Kidney (tissue), 14 donors: ENCODE data around the gene SEMA3F. TPM values are rescaled to one million over a fixed set of nuclear protein-coding genes. Genes with fewer than 3 reads are reported as not detected.

ENCODE experiments used
- DNase-seq, 5 donors: peaks; one replicate each; pipeline ENCODE4 v3.0.0-alpha.2; 2013 to 2020
- FAIRE-seq: peaks from 2 replicates; lab custom pipeline; 2012; peaks lifted over from hg19 to GRCh38; lab: Jason Lieb, UNC
- H3K27ac ChIP-seq, 2 donors: one replicate each; pipeline ENCODE4 v1.7.0; 2013; ENCODE audit warnings: low read depth in 2 of 2, low read length in 2 of 2, inconsistent platforms in 1 of 2
- H3K27me3 ChIP-seq: one replicate; pipeline ENCODE4 v1.7.1; 2013; ENCODE audit warnings: low read length, inconsistent platforms; ENCODE audit not compliant: control insufficient read depth, insufficient read depth
- H3K36me3 ChIP-seq, 3 donors: one replicate each; pipeline versions ENCODE4 v1.7.0 to v1.7.1; 2013; ENCODE audit warnings: low read length in 3 of 3, control low read depth in 1 of 3, inconsistent platforms in 1 of 3; ENCODE audit not compliant: insufficient read depth in 3 of 3, control insufficient read depth in 2 of 3
- H3K4me1 ChIP-seq, 3 donors: one replicate each; pipeline versions ENCODE4 v1.7.0 to v1.7.1; 2013; ENCODE audit warnings: low read length in 3 of 3, inconsistent platforms in 1 of 3, low read depth in 1 of 3; ENCODE audit not compliant: control insufficient read depth in 2 of 3, insufficient read depth in 2 of 3
- H3K4me3 ChIP-seq, 3 donors: one replicate each; pipeline versions ENCODE4 v1.7.0 to v1.8.1; 2013; ENCODE audit warnings: low read length in 3 of 3, control low read depth in 1 of 3, inconsistent platforms in 1 of 3
- H3K9ac ChIP-seq, 3 donors: one replicate each; pipeline versions ENCODE4 v1.7.0 to v1.7.1; 2013; ENCODE audit warnings: low read length in 3 of 3, control low read depth in 1 of 3, inconsistent platforms in 1 of 3
- H3K9me3 ChIP-seq, 3 donors: one replicate each; pipeline versions ENCODE4 v1.7.0 to v1.7.1; 2013; ENCODE audit warnings: low read length in 3 of 3, control low read depth in 1 of 3, inconsistent platforms in 1 of 3; ENCODE audit not compliant: control insufficient read depth in 2 of 3, insufficient read depth in 1 of 3
- CTCF ChIP-seq: IDR thresholded peaks from 3 replicates; pipeline ENCODE4 v1.5.1; 2012; ENCODE audit warnings: mild to moderate bottlenecking, moderate library complexity, borderline replicate concordance; ENCODE audit not compliant: insufficient read depth; ENCODE audit errors: extremely low read depth
- intact Hi-C: fragments of 100-400 bp; cut with DNase I; formaldehyde crosslinking; loops from one replicate; pipeline ENCODE4 v1.11.1; 2022
- polyA plus RNA-seq: library from polyadenylated mRNA; stranded (reverse); fragments of 350-450 nt; fragmentation: Illumina TruSeq; extraction: RNeasy Lipid Tissue Mini Kit (QIAGEN cat#74804); gene quantifications from one replicate; pipeline ENCODE4 v1.2.3, GENCODE V29; 2014; ENCODE audit warnings: low read depth, low replicate concordance; ENCODE audit not compliant: insufficient read depth
- total RNA-seq: library from RNA; stranded (reverse); fragmentation: NEBNext Ultra II Directional; extraction: Animal tissue kit (Norgen Biotek cat#: 25700); gene quantifications from one replicate; pipeline ENCODE4 v1.2.1, GENCODE V29; 2021
- donor health status: control.
- donor health status: control.
- donor health status: control.
- donor health status: control.
- donor health status: control.
- donor health status: DM: yes; HTN: yes; CAD: no.
- donor health status: Normal renal cell carcinoma (clear cell type).

The SEMA3F gene
- total and polyA plus RNA-seq, 2 donors from 2014 or later: 36.7 to 39.9 TPM

DNA sequence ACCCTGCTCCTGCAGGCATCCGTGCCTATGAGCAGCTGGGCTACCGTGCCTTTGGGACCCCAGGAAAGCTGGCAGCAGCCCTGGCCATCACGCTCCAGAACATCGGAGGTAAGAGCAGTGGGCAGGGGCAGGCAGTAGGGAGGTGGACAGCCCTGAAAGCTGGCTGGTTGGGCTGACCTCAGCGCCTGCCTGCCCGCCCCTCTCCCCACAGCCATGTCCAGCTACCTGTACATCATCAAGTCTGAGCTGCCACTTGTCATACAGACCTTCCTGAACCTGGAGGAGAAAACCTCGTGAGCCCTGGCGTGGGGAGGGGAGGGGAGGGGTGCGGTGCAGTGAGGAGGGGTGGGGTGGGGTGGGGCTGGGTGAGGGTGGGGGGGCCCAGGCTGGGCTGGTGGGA lies 60.4 kb downstream of the SEMA3F start:
- FAIRE-seq: no peak
- Histone ChIP-seq H3K9ac (no peak overlapping the region), H3K4me3 (no peak overlapping the region), H3K9me3 (no peaks in the 10 kb centered on the region), H3K27ac (no peak overlapping the region), H3K27me3 (no peaks in the 10 kb centered on the region), H3K36me3 (no peaks in the 10 kb centered on the region), H3K4me1 (no peaks in the 10 kb centered on the region)
- DNase-seq: no peak
- TF ChIP-seq CTCF: no peak
- intact Hi-C loops: no loop called here

GRCh38 chr3:50217681-50218080 lies 62.6 kb downstream of the SEMA3F start:
- no peak for FAIRE-seq
- intact Hi-C loops: no loop called here
- H3K9ac ChIP-seq: no peak overlapping the region

DNA sequence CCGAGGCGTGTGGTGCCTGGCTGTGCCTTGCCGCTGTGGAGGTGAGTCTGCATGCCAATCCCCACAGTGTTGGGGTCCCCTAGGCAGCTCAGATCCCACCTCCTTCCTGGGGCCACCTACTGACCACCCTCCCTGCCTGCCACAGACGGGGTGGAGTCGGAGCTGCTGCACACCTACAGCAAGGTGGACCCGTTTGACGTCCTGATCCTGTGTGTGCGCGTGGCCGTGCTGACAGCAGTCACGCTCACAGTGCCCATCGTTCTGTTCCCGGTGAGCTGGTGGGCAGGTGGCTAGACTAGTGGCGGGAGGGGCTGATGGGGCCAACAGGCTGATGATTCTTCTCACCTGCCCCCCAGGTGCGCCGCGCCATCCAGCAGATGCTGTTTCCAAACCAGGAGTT lies 63.3 kb downstream of the SEMA3F start:
- Histone ChIP-seq H3K4me1 (peaks cover 0 to 2% (median 0%) of the 10 kb centered on the region in 3 donors), H3K27me3 (no peaks in the 10 kb centered on the region), H3K4me3 (no peak overlapping the region), H3K36me3 (no peaks in the 10 kb centered on the region), H3K9ac (no peak overlapping the region), H3K9me3 (no peaks in the 10 kb centered on the region), H3K27ac (no peak overlapping the region)
- intact Hi-C loops: no loop called here
- TF ChIP-seq CTCF: no peak
- no peak for FAIRE-seq
- no peak for DNase-seq

More at GRCh38 chr3:50217681-50218080, 62.6 kb downstream of the SEMA3F start:
- H3K9me3 ChIP-seq: no peaks in the 10 kb centered on the region
- TF ChIP-seq CTCF: no peak
- H3K4me3 ChIP-seq: no peak overlapping the region
- DNase-seq: no peak
- no peaks in the 10 kb centered on the region for H3K27me3 ChIP-seq
- H3K27ac ChIP-seq: no peak overlapping the region
- no peaks in the 10 kb centered on the region for H3K36me3 ChIP-seq
- peaks cover 0 to 2% (median 0%) of the 10 kb centered on the region in 3 donors for H3K4me1 ChIP-seq

DNA sequence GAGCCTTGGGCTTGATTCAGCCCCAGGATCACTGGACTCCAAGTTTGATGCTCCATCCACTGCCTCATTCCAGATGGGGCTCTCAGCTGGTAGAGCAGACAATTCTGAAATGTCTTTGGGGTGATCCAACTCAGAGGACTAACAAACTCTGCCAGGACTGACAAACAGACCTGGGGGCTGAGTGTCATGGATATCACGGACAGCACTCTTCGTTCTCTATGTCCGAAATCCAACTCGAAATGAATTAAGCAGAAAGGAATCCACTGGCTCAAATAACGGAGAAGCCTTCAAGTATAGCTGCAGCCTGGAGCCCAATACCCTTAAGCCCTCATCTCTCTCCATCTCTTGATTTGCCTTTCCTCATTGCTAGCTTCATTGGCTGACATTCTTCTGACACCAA lies 64.2 kb downstream of the SEMA3F start:
- Histone ChIP-seq H3K9ac (no peak overlapping the region), H3K4me3 (no peak overlapping the region), H3K27ac (no peak overlapping the region), H3K27me3 (no peaks in the 10 kb centered on the region), H3K36me3 (no peaks in the 10 kb centered on the region), H3K9me3 (no peaks in the 10 kb centered on the region), H3K4me1 (peaks cover 0 to 2% (median 0%) of the 10 kb centered on the region in 3 donors)
- intact Hi-C loops: no loop called here
- no peak for TF ChIP-seq CTCF
- FAIRE-seq: no peak
- no peak for DNase-seq
